SK-N-SH (cell line): Measurements from ENCODE around the gene RNF11.

ENCODE experiments used
- CTCF ChIP-seq: fragments of 200-600 bp; sonication (generic); IDR thresholded peaks from 2 replicates; pipeline ENCODE4 v1.6.1; 2017; ENCODE audit warnings: antibody characterized with exemption, mild to moderate bottlenecking, moderate library complexity
- MAX ChIP-seq: IDR thresholded peaks from 2 replicates; pipeline ENCODE4 v1.4.0; 2012; ENCODE audit warnings: low read depth
- POLR2AphosphoS5 ChIP-seq: IDR thresholded peaks from 2 replicates; pipeline ENCODE4 v1.6.1; 2012; ENCODE audit warnings: low read depth, low read length
- REST ChIP-seq: IDR thresholded peaks from 2 replicates; pipeline ENCODE4 v1.6.1; 2012; ENCODE audit warnings: mild to moderate bottlenecking, low read depth, low read length, moderate library complexity
- SMC3 ChIP-seq: IDR thresholded peaks from 2 replicates; pipeline ENCODE4 v1.6.1; 2012; ENCODE audit warnings: low read depth, low read length, improper control_type of control experiment

GRCh38 chr1:51316113-51316845 lies 80.2 kb downstream of the RNF11 start:
- TF ChIP-seq CTCF, result no peak
- no peak for TF ChIP-seq POLR2AphosphoS5
- no peak for TF ChIP-seq REST
- no peak for TF ChIP-seq MAX
- TF ChIP-seq SMC3, result no peak
